ENCODE measurements around the gene CLEC4G.

Gene CLEC4G

DNA sequence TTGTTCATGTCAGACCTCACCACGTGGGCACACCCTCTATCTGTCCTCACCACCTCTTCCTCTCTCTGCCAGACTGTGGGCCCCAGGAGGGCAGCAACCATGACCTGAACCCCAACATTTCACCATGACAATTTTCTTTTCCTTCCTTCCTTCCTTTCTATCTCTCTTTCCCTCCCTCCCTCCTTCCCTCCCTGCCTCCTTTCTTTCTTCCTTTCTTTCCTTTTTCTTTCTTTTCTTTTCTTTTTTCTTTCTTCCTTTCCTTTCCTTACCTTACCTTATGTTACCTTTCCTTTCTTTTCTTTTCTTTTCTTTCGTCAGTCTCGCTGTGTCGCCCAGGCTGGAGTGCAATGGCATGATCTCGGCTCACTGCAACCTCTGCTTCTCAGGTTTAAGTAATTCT lies 21.3 kb downstream of the CLEC4G start:
- TF ChIP-seq, protein P1, sequence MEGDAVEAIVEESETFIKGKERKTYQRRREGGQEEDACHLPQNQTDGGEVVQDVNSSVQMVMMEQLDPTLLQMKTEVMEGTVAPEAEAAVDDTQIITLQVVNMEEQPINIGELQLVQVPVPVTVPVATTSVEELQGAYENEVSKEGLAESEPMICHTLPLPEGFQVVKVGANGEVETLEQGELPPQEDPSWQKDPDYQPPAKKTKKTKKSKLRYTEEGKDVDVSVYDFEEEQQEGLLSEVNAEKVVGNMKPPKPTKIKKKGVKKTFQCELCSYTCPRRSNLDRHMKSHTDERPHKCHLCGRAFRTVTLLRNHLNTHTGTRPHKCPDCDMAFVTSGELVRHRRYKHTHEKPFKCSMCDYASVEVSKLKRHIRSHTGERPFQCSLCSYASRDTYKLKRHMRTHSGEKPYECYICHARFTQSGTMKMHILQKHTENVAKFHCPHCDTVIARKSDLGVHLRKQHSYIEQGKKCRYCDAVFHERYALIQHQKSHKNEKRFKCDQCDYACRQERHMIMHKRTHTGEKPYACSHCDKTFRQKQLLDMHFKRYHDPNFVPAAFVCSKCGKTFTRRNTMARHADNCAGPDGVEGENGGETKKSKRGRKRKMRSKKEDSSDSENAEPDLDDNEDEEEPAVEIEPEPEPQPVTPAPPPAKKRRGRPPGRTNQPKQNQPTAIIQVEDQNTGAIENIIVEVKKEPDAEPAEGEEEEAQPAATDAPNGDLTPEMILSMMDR (IDR thresholded peaks at IDR 0.05; ENCODE audit: low read depth, low read length, missing control alignments), result no peak
- DNase-seq (ENCODE audit: low read depth), result no peak

DNA sequence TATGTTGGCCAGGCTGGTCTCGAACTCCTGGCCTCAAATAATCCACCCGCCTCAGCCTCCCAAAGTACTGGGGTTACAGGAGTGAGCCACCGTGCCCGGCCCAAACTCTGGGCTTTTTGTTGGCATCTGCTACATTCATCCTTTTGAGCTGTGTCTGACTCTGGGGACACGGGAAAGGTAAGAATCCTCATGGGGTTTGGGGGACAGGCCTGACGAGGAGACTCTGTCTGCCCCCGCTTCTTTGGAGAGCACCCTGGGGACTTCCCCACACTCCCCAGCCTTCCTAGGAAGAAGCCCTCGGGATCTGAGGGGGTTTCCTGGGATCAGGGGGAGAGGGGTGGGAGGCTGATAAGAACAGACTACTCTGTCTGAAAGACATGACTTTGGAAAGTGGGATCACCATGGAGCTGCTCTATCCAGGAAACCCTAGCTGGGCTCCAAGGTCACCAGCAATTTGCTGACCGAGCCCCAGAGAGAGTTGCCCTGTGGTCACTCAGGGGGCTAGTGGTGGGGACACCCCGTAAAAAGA lies 21.9 kb downstream of the CLEC4G start:
- no peak overlapping the region for H3K4me3 ChIP-seq (ENCODE audit: low read depth, low read length)
- TF ChIP-seq, protein P1 (IDR thresholded peaks at IDR 0.05; ENCODE audit: low read depth, low read length, missing control alignments), result no peak
- no peak for DNase-seq (ENCODE audit: low read depth)

More for the DNA sequence above, 21.3 kb downstream of the CLEC4G start:
- H3K4me3 ChIP-seq (ENCODE audit: low read depth, low read length), result no peak overlapping the region

- no peak for DNase-seq (ENCODE audit: low read depth)
- no peak overlapping the region for H3K4me3 ChIP-seq (ENCODE audit: low read depth, low read length)
- TF ChIP-seq, protein P1 (IDR thresholded peaks at IDR 0.05; ENCODE audit: low read depth, low read length, missing control alignments), result no peak
Observed at GRCh38 chr19:7706955-7707456, 24.9 kb downstream of the CLEC4G start.

DNA sequence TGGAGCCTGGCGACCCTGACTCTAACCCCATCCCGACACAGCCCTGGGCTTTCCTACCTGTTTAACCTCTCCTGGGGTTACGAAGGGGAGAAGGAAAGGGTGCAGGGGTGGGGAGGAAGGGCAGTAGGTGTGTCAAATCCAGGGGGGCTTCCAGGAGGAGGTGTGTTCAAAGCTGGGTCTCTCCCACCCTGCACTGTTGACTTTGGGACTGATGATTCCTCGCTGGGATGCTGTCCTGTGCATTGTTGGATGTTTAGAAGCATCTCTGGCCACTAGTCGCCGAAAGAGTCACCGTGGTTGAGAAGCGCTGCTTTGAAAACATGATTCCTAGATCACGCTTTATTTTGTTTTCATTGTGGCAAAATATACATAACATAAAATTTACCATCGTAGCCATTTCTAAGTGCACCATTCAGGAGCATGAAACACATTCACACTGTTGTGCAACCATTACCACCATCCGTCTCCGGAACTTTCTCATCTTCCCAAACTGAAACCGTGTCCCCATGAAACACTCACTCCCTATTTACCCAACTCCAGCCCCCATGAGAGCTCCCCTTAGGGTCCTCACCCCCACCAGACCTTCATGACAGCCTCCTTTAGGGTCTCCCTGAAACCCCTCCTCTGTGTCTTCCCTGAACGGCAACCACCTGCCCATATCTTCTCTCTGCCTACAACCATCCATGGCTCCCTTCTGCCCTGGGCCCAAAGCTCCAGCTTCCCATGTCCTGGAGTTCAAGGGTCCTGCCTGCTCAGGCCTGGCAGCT lies 25.5 kb downstream of the CLEC4G start:
- no peak overlapping the region for H3K4me3 ChIP-seq (ENCODE audit: low read depth, low read length)
- no peak for DNase-seq (ENCODE audit: low read depth)
- TF ChIP-seq, protein P1 (IDR thresholded peaks at IDR 0.05; ENCODE audit: low read depth, low read length, missing control alignments), result no peak

- DNase-seq (ENCODE audit: low read depth), result peak; percentile 95
- H3K4me3 ChIP-seq (ENCODE audit: low read depth, low read length), result no peak overlapping the region
- TF ChIP-seq, protein P1 (IDR thresholded peaks at IDR 0.05; ENCODE audit: low read depth, low read length, missing control alignments), result no peak
Observed at GRCh38 chr19:7705387-7706187, 26.3 kb downstream of the CLEC4G start.

GRCh38 chr19:7704280-7705060 lies 27.4 kb downstream of the CLEC4G start:
- no peak overlapping the region for H3K4me3 ChIP-seq (ENCODE audit: low read depth, low read length)
- TF ChIP-seq, protein P1 (IDR thresholded peaks at IDR 0.05; ENCODE audit: low read depth, low read length, missing control alignments), result no peak
- no peak for DNase-seq (ENCODE audit: low read depth)

Data from GM12864 (cell line).